Activated naive CD8-positive, alpha-beta T cell treated with anti-CD3 and anti-CD28 coated beads, Interleukin-2, amount 50 U/mL, for 24 hours (primary cell): ENCODE data around the gene TFB2M.

Source experiments
- ATAC-seq: fragments of 150-1000 bp; cut with Tn5 transposase; one replicate; pipeline ENCODE4 v1.10.0; 2021
- DNase-seq: peaks from one replicate; pipeline ENCODE4 v3.0.0; 2021
- H3K27ac Mint-ChIP-seq: one replicate; pipeline ENCODE4 v1.8.0; 2021; ENCODE audit warnings: mild to moderate bottlenecking, mixed read lengths
- H3K27me3 Mint-ChIP-seq: one replicate; pipeline ENCODE4 v1.8.0; 2021; ENCODE audit warnings: mixed read lengths
- H3K36me3 Mint-ChIP-seq: one replicate; pipeline ENCODE4 v1.8.0; 2021; ENCODE audit warnings: low read depth, mixed read lengths
- H3K4me1 Mint-ChIP-seq: one replicate; pipeline ENCODE4 v1.8.0; 2021; ENCODE audit warnings: mixed read lengths
- H3K4me3 Mint-ChIP-seq: one replicate; pipeline ENCODE4 v1.8.0; 2021; ENCODE audit warnings: mild to moderate bottlenecking, moderate library complexity, mixed read lengths
- H3K9me3 Mint-ChIP-seq: one replicate; pipeline ENCODE4 v1.8.0; 2021; ENCODE audit warnings: mixed read lengths

Gene TFB2M

GRCh38 chr1:246552110-246552509 is 14.0 kb downstream of the TFB2M start:
- H3K27ac Mint-ChIP-seq, result no peak overlapping the region
- H3K9me3 Mint-ChIP-seq, result no peaks in the 10 kb centered on the region
- DNase-seq (no peak), ATAC-seq (no peak)
- no peak overlapping the region for H3K4me3 Mint-ChIP-seq
- H3K27me3 Mint-ChIP-seq, result no peaks in the 10 kb centered on the region
- peaks cover 1% of the 10 kb centered on the region for H3K4me1 Mint-ChIP-seq
- H3K36me3 Mint-ChIP-seq, result peaks cover 40% of the 10 kb centered on the region

DNA sequence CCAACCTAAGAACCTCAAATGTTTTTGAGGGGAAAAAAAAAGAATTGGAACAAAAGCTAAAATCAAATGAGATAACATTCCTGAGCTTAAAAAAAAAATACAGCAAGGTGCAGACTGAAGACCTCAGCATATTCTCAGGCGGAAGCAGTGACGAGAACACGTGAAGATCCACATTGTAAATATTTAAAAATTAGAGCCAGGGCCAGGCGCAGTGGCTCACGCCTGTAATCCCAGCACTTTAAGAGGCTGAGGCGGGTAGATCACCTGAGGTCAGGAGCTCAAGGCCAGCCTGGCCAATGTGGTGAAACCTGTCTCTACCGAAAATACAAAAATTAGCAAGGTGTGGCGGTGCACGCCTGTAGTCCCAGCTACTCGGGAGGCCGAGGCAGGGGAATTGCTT is 15.7 kb downstream of the TFB2M start:
- ATAC-seq (no peak), DNase-seq (no peak)
- Mint-ChIP-seq H3K9me3 (no peaks in the 10 kb centered on the region), H3K4me3 (no peak overlapping the region), H3K27ac (no peak overlapping the region), H3K36me3 (peaks cover 36% of the 10 kb centered on the region), H3K4me1 (peaks cover 1% of the 10 kb centered on the region), H3K27me3 (no peaks in the 10 kb centered on the region)

DNA sequence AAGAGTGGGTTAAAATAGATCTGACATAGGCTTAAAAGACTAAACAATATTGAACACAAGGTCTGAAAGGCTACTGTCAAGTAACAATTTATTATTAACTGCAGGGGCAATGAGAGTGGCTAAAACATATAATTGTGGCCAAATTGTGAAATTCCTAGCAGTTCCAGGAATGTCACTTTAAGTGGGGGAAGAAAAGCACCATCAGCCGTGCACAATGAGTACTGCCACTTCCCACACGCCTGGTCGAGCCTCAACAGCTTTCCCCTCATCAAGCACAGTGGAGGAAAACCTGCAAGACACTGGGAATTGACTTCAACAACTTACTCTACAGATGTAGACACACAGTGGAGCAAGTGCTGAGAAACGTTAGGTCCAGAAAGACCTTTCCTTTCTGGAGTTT is 16.4 kb downstream of the TFB2M start:
- Mint-ChIP-seq H3K27ac (no peak overlapping the region), H3K27me3 (no peaks in the 10 kb centered on the region), H3K36me3 (peaks cover 31% of the 10 kb centered on the region), H3K4me1 (no peaks in the 10 kb centered on the region), H3K4me3 (no peak overlapping the region), H3K9me3 (no peaks in the 10 kb centered on the region)
- ATAC-seq (no peak), DNase-seq (no peak)

DNA sequence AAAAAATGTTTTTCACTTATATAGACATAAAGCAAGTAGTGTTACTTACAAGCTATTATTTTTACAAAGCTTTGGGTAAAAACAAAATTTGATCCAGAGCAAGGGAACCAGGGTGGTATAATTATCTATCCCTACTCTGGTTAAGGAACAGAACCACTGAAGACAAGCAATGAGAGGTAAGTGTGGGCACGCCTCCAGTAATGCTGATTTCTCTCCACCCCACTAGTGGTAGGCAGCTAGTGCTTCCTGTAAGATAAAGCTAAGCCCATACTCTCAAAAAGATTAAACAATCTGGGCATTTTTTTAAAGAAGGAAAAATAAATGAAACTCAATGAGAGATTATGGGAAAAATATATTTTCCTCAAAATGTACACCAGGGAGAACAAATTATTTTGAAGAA is 22.1 kb downstream of the TFB2M start:
- no peak overlapping the region for H3K4me3 Mint-ChIP-seq
- no peaks in the 10 kb centered on the region for H3K9me3 Mint-ChIP-seq
- H3K36me3 Mint-ChIP-seq, result peaks cover 33% of the 10 kb centered on the region
- H3K27me3 Mint-ChIP-seq, result no peaks in the 10 kb centered on the region
- DNase-seq (no peak), ATAC-seq (no peak)
- H3K4me1 Mint-ChIP-seq, result no peaks in the 10 kb centered on the region
- H3K27ac Mint-ChIP-seq, result no peak overlapping the region

GRCh38 chr1:246540738-246541491 is 25.1 kb downstream of the TFB2M start:
- Mint-ChIP-seq H3K9me3 (no peaks in the 10 kb centered on the region), H3K27me3 (no peaks in the 10 kb centered on the region), H3K36me3 (peaks cover 34% of the 10 kb centered on the region), H3K27ac (no peak overlapping the region), H3K4me1 (no peaks in the 10 kb centered on the region), H3K4me3 (no peak overlapping the region)
- ATAC-seq (no peak), DNase-seq (no peak)

DNA sequence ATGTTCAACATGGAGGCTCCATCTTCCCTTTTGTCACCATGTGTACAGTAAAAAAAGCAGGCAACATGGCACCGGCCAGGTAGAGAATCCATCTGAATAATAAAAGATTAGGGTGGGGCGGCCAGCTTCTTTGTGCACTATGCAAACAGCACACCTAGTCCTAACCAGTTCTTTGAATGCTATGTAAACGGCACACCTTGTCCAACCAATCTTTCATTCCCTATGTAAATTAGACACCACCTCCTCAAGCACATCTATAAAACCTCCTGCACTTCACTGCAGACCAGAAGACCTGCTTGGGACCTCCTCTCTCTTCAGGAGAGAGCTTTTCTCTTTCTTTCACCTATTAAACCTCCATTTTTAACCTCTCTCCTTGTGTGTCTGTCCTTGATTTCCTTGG is 28.2 kb downstream of the TFB2M start:
- Mint-ChIP-seq H3K36me3 (peaks cover 21% of the 10 kb centered on the region), H3K9me3 (no peaks in the 10 kb centered on the region), H3K4me1 (no peaks in the 10 kb centered on the region), H3K4me3 (no peak overlapping the region), H3K27ac (no peak overlapping the region), H3K27me3 (no peaks in the 10 kb centered on the region)
- ATAC-seq (no peak), DNase-seq (no peak)

DNA sequence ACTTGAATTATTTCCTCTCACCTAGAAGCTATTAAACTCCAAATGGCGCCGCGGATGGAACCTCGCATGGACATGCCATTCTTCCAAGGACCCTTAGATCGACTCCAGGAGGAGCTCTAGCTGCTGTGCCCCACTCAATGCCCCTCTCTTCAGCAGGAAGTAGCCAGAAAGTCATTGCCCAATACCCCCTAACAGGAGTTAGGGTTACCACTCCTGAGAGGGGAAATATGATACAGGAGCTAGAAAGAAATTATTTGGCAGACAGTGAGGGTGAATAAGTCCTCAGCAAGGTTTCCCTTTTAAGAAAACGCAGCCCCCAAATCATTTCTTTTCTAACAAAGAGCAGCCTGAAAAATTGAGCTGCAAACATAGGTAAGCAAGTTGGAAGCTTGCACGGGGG is 28.6 kb downstream of the TFB2M start:
- Mint-ChIP-seq H3K4me3 (no peak overlapping the region), H3K9me3 (no peaks in the 10 kb centered on the region), H3K36me3 (peaks cover 21% of the 10 kb centered on the region), H3K4me1 (no peaks in the 10 kb centered on the region), H3K27ac (no peak overlapping the region), H3K27me3 (no peaks in the 10 kb centered on the region)
- ATAC-seq (no peak), DNase-seq (no peak)

DNA sequence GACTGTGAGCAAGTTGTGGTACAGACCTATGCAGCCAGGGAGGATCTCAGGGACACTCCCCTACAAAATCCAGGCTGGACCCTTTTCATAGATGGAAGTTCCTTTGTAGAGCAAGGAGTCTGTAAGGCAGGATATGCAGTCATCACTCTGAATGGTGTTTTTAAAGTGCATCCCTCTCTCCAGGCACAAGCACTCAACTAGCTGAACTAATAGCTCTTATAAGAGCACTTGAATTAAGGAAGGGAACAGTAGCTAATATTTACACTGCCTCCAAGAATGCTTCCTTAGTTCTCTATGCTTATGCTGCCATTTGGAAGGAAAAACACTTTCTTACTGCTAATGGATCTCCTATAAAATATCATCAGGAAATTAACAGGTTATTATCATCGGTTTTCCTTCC is 31.9 kb downstream of the TFB2M start:
- DNase-seq (no peak), ATAC-seq (no peak)
- Mint-ChIP-seq H3K27ac (no peak overlapping the region), H3K9me3 (peaks cover 13% of the 10 kb centered on the region), H3K4me3 (no peak overlapping the region), H3K36me3 (peaks cover 12% of the 10 kb centered on the region), H3K4me1 (no peaks in the 10 kb centered on the region), H3K27me3 (no peaks in the 10 kb centered on the region)

DNA sequence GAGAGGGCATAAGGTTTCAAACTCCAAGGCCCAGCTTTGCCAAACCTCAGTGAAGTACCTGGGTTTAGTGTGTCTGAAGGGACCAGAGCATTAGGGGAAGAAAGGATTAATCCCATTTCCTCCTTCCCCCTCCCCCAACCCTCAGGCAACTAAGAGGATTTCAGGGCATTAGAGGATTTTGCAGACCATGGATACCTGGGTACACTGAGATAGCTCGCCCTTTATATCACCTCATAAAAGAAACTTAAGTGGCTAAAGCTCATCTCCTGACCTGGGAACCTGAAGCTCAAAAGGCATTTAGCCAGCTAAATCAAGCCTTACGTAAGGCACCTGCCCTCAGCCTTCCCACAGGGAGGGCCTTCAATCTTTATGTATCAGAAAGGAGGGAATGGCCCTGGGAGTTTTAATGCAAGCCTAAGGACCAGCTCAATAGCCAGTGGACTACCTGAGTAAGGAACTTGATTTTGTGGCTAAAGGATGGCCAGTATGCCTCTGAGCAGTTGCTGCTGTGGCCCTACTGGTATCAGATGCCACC is 32.6 kb downstream of the TFB2M start:
- Mint-ChIP-seq H3K27me3 (no peaks in the 10 kb centered on the region), H3K9me3 (peaks cover 13% of the 10 kb centered on the region), H3K36me3 (peaks cover 7% of the 10 kb centered on the region), H3K27ac (no peak overlapping the region), H3K4me1 (no peaks in the 10 kb centered on the region), H3K4me3 (no peak overlapping the region)
- ATAC-seq (no peak), DNase-seq (no peak)

DNA sequence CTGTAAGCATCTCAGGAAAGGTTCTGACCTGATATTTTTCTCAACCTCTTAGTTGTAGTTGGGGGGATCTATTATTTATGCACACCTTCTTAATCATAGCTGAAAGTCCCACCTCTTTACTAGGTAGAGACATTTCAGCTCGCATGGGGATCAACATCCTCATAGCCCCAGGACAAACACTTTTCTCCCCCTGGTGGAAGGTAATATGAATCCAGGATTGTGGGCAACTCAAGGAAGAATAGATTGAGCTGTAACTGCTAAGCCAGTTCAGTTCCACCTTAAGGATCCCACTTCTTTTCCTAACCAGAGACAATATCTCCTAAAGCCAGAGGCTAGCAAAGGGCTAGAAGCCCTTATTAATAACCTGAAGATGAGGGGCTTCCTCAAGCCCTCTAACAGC is 33.5 kb downstream of the TFB2M start:
- Mint-ChIP-seq H3K36me3 (peaks cover 4% of the 10 kb centered on the region), H3K27ac (no peak overlapping the region), H3K27me3 (no peaks in the 10 kb centered on the region), H3K9me3 (peaks cover 13% of the 10 kb centered on the region), H3K4me1 (peaks cover under 1% of the 10 kb centered on the region), H3K4me3 (no peak overlapping the region)
- DNase-seq, result no peak
- no peak for ATAC-seq

DNA sequence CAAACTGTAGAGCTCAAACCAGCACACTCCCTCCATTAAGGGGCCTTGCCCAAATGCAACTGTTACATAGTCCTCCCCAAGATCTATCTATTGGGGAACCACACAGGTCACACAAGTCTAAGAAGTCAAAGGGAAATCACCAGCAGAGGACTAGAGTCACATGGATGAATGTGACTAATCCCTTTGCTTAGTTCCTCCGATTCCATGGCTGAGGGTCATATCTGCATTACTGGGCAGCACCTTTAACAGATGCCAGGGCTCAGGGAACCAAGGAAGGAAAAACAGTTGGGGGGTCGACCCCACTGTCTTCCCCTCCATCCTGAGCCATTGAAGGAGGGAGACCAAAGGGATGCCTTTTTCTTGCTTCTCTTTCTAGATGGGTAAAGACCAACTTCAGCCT is 35.6 kb downstream of the TFB2M start:
- Mint-ChIP-seq H3K4me1 (peaks cover 5% of the 10 kb centered on the region), H3K4me3 (no peak overlapping the region), H3K27ac (no peak overlapping the region), H3K36me3 (peaks cover 4% of the 10 kb centered on the region), H3K9me3 (peaks cover 13% of the 10 kb centered on the region), H3K27me3 (no peaks in the 10 kb centered on the region)
- DNase-seq (no peak), ATAC-seq (no peak)

DNA sequence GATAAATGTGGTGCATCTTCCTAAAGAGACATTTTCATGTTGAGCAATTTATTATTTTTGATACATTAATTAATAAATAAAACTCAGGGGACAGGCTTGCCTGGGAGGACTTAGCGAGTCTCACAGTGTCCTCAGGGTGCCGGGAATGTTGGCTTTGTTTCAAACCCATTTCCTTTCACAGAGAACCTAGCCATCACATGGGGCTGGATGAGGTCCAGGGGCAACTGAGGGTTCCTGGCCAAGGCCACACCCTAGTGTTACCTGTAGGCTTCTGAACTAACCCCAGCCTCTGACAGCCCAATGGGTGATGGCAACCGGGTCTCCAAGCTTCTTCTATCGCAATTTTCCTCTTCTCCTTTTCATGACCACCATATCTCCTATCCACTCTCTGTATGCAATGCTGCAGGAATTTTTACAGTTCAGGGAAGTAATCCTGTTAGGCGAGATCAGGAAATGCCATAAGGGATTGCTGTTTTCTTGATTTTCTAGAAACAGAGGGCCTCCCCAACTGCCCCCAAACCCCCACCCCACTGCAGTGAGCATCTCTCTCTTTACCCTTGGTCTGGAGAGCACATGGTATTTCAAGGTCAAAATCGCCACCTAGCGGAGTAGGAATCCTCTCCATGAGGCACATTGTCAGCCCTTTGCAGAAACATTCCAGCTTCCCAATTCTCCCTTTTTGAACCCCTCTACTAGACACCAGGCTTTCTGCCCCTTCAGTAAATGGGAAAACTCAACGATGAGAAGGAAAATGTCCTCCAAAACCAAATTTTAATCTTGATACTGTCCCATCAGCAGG is 36.9 kb downstream of the TFB2M start:
- no peak for ATAC-seq
- H3K27me3 Mint-ChIP-seq, result no peaks in the 10 kb centered on the region
- H3K27ac Mint-ChIP-seq, result no peak overlapping the region
- no peak for DNase-seq
- H3K4me1 Mint-ChIP-seq, result peaks cover 5% of the 10 kb centered on the region
- H3K36me3 Mint-ChIP-seq, result peaks cover 4% of the 10 kb centered on the region
- H3K4me3 Mint-ChIP-seq, result no peak overlapping the region
- peaks cover 13% of the 10 kb centered on the region for H3K9me3 Mint-ChIP-seq

DNA sequence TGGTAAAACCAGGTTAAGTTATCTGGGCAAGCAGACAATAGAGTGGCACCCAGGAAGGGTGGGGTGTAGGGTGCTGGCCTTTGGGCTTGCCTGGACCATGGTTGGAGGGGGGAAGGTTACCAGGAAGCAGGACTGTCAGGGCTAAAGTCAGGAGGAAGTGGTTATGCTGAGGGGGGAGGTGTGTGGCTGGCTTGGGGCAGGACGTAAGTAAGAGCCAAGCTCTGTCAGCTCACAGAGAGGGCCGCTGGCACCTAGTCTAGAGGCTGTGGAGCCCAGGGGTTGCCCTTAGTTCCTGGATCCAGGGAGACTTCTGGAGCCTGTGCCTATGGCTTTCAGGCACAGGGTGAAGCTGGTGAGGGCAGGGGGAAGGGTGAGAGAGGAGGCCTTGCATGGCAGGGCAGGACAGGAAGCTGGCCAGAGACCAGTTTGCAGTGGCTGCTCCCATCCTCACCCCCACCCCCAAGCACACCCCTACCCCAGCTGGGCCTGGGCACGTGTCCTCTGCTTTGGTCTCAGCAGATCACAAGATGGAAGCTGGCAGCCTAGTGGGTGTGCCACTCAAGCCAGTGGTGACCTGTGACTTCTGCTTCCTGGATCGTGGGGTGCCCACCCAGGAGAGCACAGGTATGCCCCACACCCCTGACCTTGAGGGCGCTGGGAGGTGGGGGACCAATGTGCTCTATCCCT is 38.5 kb downstream of the TFB2M start:
- Mint-ChIP-seq H3K27me3 (no peaks in the 10 kb centered on the region), H3K4me1 (peaks cover 5% of the 10 kb centered on the region), H3K4me3 (no peak overlapping the region), H3K36me3 (peaks cover 4% of the 10 kb centered on the region), H3K27ac (no peak overlapping the region), H3K9me3 (peaks cover 13% of the 10 kb centered on the region)
- DNase-seq (no peak), ATAC-seq (peak; percentile 21)

GRCh38 chr1:246526915-246527314 is 39.1 kb downstream of the TFB2M start:
- Mint-ChIP-seq H3K27ac (no peak overlapping the region), H3K4me3 (no peak overlapping the region), H3K36me3 (peaks cover 4% of the 10 kb centered on the region), H3K27me3 (no peaks in the 10 kb centered on the region), H3K9me3 (peaks cover 13% of the 10 kb centered on the region), H3K4me1 (peaks cover 5% of the 10 kb centered on the region)
- no peak for DNase-seq
- no peak for ATAC-seq

DNA sequence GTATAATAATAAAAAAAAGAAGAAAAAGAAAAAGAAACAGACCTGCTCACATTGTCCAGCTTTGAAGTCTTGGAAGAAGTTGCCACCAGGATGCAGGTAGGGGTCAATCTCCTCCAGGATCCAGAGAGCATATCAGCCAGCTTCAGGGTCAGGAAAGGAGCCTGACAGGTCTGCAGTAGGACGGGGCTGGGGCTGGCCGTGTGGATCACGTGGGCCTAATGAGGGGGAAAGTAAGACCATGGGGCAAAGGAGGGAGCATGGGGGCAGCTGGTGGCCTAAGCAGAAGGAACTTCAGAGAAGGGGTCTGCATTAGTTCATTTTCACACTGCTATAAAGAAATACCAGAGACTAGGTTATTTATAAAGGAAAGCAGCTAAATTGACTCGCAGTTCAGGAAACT is 39.7 kb downstream of the TFB2M start:
- no peak overlapping the region for H3K27ac Mint-ChIP-seq
- H3K27me3 Mint-ChIP-seq, result no peaks in the 10 kb centered on the region
- peaks cover 5% of the 10 kb centered on the region for H3K4me1 Mint-ChIP-seq
- H3K4me3 Mint-ChIP-seq, result no peak overlapping the region
- H3K9me3 Mint-ChIP-seq, result peaks cover 10% of the 10 kb centered on the region
- ATAC-seq, result no peak
- DNase-seq, result no peak
- peaks cover 4% of the 10 kb centered on the region for H3K36me3 Mint-ChIP-seq
